ENCODE data around the gene RNF224.

GRCh38 chr9:137240841-137241489 lies 13.7 kb downstream of the RNF224 start, which contains the start of gene TUBB4B:
- TF ChIP-seq CTCF (IDR thresholded peaks at IDR 0.05): peak in 1 of 2 donors; percentile 4
- peak; percentile 100 for TF ChIP-seq POLR2A (IDR thresholded peaks at IDR 0.05)
- peak; percentile 96 to 100 (median 100) for TF ChIP-seq POLR2AphosphoS5 (IDR thresholded peaks at IDR 0.05)
- TF ChIP-seq EP300 (IDR thresholded peaks at IDR 0.05): no peak

Data from suprapubic skin (tissue), 4 donors.